H1 (cell line): ENCODE results near the gene RORB. TPM values are rescaled to one million over a fixed set of nuclear protein-coding genes. Genes with fewer than 3 reads are reported as not detected.

Experiments used
- polyA plus RNA-seq, 7 experiments: library from polyadenylated mRNA; depleted of rRNA in 3 of 7; stranded (reverse) in 5 of 7; unstranded in 2 of 7; fragments of >200 nt in 5 of 7; fragments of 200-250 nt in 2 of 7; gene quantifications; 1 replicate in 5 of 7; 2 replicates in 1 of 7; 4 replicates in 1 of 7; pipeline versions ENCODE4 v1.2.1 to v1.2.3, GENCODE V29; 2011 to 2013; ENCODE audit warnings: missing spikeins in 2 of 7, mixed read lengths in 2 of 7
- total RNA-seq: library from RNA; stranded (reverse); fragmentation: NEBNext Ultra II Directional; extraction: Animal tissue kit (Norgen Biotek cat#: 25700); gene quantifications from 2 replicates; pipeline ENCODE4 v1.2.1, GENCODE V29; 2021
- TF ChIP-seq, protein P1 (sequence below), 3 experiments: IDR thresholded peaks; 1 replicate in 2 of 3; 2 replicates in 1 of 3; pipeline versions ENCODE4 v1.5.1 to v1.6.1; 2011; ENCODE audit warnings: low read length in 3 of 3, mild to moderate bottlenecking in 3 of 3, inconsistent platforms in 2 of 3, low read depth in 1 of 3, moderate library complexity in 1 of 3; ENCODE audit not compliant: insufficient read depth in 1 of 3; ENCODE audit errors: control extremely low read depth in 1 of 3

The RORB gene
- total and polyA plus RNA-seq, 2 of the 8 experiments (the other 6 are each of a cell fraction or from before 2014, with no cell fraction given) = 2.3 to 7.1 TPM

DNA sequence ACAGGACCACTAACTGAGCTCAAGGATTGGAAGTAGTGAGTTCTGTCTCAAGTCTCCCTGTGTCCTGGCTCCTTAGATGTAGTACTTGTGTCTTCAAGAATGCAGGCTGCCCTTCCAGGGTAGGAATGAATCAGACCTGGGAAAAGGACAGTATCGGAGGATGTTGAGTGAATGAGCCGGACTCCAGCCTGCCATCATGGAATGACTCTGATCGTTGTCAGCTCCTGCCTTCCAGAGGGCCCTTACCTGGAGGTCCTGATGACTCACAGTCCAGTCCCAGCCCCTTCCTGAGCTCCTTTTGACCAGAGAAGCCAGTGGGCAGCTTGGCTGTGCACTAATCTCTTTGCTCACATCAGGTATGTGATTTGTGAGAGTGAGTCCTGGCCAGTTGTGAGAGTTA, 229.4 kb downstream of the RORB start (continued):
- TF ChIP-seq, protein P1, sequence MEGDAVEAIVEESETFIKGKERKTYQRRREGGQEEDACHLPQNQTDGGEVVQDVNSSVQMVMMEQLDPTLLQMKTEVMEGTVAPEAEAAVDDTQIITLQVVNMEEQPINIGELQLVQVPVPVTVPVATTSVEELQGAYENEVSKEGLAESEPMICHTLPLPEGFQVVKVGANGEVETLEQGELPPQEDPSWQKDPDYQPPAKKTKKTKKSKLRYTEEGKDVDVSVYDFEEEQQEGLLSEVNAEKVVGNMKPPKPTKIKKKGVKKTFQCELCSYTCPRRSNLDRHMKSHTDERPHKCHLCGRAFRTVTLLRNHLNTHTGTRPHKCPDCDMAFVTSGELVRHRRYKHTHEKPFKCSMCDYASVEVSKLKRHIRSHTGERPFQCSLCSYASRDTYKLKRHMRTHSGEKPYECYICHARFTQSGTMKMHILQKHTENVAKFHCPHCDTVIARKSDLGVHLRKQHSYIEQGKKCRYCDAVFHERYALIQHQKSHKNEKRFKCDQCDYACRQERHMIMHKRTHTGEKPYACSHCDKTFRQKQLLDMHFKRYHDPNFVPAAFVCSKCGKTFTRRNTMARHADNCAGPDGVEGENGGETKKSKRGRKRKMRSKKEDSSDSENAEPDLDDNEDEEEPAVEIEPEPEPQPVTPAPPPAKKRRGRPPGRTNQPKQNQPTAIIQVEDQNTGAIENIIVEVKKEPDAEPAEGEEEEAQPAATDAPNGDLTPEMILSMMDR (IDR thresholded peaks at IDR 0.05; ENCODE audit: control extremely low read depth in 1 of 3, insufficient read depth in 1 of 3, low read depth in 1 of 3, low read length in 3 of 3) = no peak
